Cardiac muscle cell (in vitro differentiated cells and primary cell): Measurements from ENCODE around the gene CTNNA2. TPM values are rescaled to one million over a fixed set of nuclear protein-coding genes. Genes with fewer than 3 reads are reported as not detected.

ENCODE experiments used
- DNase-seq, 2 donors: peaks; one replicate each; pipeline versions ENCODE4 v3.0.0 to v3.0.0-alpha.2; 2010 to 2017; ENCODE audit warnings: low read depth in 1 of 2, low spot score in 1 of 2
- H3K27ac ChIP-seq: fragments of 200-600 bp; sonication (generic); 2 replicates; pipeline ENCODE4 v1.5.1; 2016
- H3K27me3 ChIP-seq: fragments of 200-600 bp; sonication (generic); 2 replicates; pipeline ENCODE4 v1.6.0; 2016; ENCODE audit warnings: control low read depth
- H3K36me3 ChIP-seq: fragments of 200-600 bp; sonication (generic); 2 replicates; pipeline ENCODE4 v1.5.1; 2016; ENCODE audit warnings: control low read depth
- H3K4me1 ChIP-seq: fragments of 200-600 bp; sonication (generic); 2 replicates; pipeline ENCODE4 v1.8.1; 2017; ENCODE audit warnings: low read depth, mild to moderate bottlenecking, mixed run types
- H3K4me3 ChIP-seq: fragments of 200-600 bp; sonication (generic); 2 replicates; pipeline ENCODE4 v1.5.1; 2016; ENCODE audit warnings: mild to moderate bottlenecking
- H3K9me3 ChIP-seq: fragments of 200-600 bp; sonication (generic); 2 replicates; pipeline ENCODE4 v1.5.1; 2017; ENCODE audit warnings: low read depth, mild to moderate bottlenecking, control low read depth
- polyA plus RNA-seq: library from polyadenylated mRNA; unstranded; fragments of >200 nt; fragmentation: Nextera tagmentation; extraction: Ambion mirVana; gene quantifications from 2 replicates; pipeline ENCODE4 v1.2.1, GENCODE V29; 2016
- total RNA-seq: library from RNA; depleted of rRNA; stranded (reverse); fragments of >200 nt; gene quantifications from 2 replicates; pipeline ENCODE4 v1.2.3, GENCODE V29; 2016
- TF ChIP-seq, protein P1 (sequence below): IDR thresholded peaks from 2 replicates; pipeline ENCODE4 v1.5.1; 2012; ENCODE audit warnings: low read depth, mild to moderate bottlenecking, low read length

Gene CTNNA2
- total and polyA plus RNA-seq, 2 experiments from 2014 or later = 7.4 to 17.4 TPM

DNA sequence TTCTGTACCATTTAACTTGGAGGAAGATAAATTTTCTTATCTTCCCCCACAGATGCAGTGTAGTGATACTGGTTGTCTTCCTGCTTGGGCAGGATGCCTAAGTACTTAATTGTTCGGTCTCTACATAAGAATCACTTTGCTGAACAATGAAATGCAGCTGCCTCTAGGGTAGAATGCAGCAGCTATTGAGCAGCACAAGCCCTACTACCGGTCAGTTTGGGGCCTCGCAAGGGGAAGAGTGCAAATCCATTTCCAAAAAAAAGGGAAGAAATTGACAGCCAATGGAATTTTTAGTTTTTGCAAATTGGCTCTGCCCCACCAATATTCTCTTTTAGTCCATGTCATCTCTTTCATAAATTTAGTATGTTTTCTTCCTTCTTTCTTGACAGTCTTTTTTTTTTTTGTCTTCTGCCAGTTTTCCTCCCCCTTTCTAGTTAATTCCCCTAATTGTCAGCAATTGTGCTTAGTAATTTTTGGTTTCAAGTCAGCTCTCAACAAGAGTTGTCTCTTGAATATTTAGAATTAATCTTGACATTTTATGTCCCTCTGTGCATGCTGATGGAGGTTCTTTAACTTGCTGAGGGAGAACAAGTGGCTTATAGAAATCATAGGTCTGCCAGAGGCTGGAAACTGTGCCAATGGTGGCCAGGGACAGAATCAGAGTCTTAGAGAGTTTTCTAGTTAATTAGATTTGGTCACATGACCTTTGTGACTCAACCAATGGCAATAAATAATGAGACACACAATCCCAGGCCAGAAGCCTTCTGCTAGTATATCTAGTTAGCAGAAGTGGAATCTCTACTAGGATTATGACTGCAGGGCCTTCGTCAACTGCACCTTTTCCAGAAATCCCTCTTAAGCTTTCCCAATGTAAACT lies 270.0 kb downstream of the CTNNA2 start:
- no peak overlapping the region for H3K27ac ChIP-seq
- H3K9me3 ChIP-seq = no peaks in the 10 kb centered on the region
- H3K36me3 ChIP-seq = no peaks in the 10 kb centered on the region
- DNase-seq = no peak
- TF ChIP-seq, protein P1, sequence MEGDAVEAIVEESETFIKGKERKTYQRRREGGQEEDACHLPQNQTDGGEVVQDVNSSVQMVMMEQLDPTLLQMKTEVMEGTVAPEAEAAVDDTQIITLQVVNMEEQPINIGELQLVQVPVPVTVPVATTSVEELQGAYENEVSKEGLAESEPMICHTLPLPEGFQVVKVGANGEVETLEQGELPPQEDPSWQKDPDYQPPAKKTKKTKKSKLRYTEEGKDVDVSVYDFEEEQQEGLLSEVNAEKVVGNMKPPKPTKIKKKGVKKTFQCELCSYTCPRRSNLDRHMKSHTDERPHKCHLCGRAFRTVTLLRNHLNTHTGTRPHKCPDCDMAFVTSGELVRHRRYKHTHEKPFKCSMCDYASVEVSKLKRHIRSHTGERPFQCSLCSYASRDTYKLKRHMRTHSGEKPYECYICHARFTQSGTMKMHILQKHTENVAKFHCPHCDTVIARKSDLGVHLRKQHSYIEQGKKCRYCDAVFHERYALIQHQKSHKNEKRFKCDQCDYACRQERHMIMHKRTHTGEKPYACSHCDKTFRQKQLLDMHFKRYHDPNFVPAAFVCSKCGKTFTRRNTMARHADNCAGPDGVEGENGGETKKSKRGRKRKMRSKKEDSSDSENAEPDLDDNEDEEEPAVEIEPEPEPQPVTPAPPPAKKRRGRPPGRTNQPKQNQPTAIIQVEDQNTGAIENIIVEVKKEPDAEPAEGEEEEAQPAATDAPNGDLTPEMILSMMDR = no peak
- H3K4me1 ChIP-seq = no peaks in the 10 kb centered on the region
- no peak overlapping the region for H3K4me3 ChIP-seq
- no peaks in the 10 kb centered on the region for H3K27me3 ChIP-seq

DNA sequence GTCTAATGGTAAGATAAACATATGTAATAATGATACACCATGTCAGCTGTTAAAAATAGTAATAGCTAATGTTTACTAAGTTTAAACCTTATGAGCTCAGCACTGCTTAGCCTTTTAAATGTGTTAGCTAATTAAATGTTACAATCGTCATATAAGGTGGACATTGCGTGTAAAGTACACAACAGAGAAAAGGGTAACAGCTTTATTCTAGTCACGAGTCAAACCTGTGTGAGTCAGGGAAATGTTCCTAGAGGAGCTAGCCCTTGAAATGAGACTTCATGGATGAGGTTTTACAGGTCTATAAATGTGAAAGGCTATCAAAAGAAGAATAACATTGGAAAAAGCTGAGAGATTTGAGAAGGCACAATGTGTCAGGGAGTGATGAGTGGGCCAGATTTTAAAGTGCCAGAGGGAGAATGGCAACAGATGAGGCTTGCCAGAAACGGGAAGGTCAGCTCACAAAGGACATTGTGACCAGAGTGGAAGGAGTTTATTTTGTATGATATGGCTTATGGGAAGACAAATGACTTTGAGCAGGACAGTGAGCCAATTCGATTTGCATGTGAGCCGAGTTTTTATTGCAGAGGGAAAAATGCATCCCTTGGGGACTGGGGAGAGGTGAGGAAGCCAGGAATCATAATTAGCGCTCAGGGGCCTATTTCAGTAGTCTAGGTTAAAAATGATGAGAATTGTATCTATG lies 276.3 kb downstream of the CTNNA2 start:
- Histone ChIP-seq H3K9me3 (no peaks in the 10 kb centered on the region), H3K27ac (no peak overlapping the region), H3K4me3 (no peak overlapping the region), H3K27me3 (no peaks in the 10 kb centered on the region), H3K4me1 (no peaks in the 10 kb centered on the region), H3K36me3 (no peaks in the 10 kb centered on the region)
- no peak for DNase-seq
- TF ChIP-seq, protein P1 = no peak

GRCh38 chr2:79789811-79790210 lies 277.0 kb downstream of the CTNNA2 start:
- TF ChIP-seq, protein P1 = no peak
- Histone ChIP-seq H3K4me1 (no peaks in the 10 kb centered on the region), H3K36me3 (no peaks in the 10 kb centered on the region), H3K9me3 (no peaks in the 10 kb centered on the region), H3K27me3 (no peaks in the 10 kb centered on the region), H3K4me3 (no peak overlapping the region), H3K27ac (no peak overlapping the region)
- no peak for DNase-seq

- H3K27me3 ChIP-seq = no peaks in the 10 kb centered on the region
- no peak overlapping the region for H3K4me3 ChIP-seq
- H3K27ac ChIP-seq = no peak overlapping the region
- H3K36me3 ChIP-seq = no peaks in the 10 kb centered on the region
- no peak for DNase-seq
- H3K9me3 ChIP-seq = no peaks in the 10 kb centered on the region
- TF ChIP-seq, protein P1 = no peak
- H3K4me1 ChIP-seq = no peaks in the 10 kb centered on the region
These were observed 279.2 kb downstream of the CTNNA2 start for GRCh38 chr2:79792090-79792489.

GRCh38 chr2:79793006-79793405 lies 280.2 kb downstream of the CTNNA2 start:
- Histone ChIP-seq H3K9me3 (no peaks in the 10 kb centered on the region), H3K4me1 (no peaks in the 10 kb centered on the region)
- no peak for DNase-seq

More at GRCh38 chr2:79793006-79793405, 280.2 kb downstream of the CTNNA2 start:
- H3K36me3 ChIP-seq = no peaks in the 10 kb centered on the region
- H3K27ac ChIP-seq = no peak overlapping the region
- no peaks in the 10 kb centered on the region for H3K27me3 ChIP-seq
- TF ChIP-seq, protein P1 = no peak
- no peak overlapping the region for H3K4me3 ChIP-seq
